Aorta (tissue), 5 donors: ENCODE data around the gene DLG1. TPM values are rescaled to one million over a fixed set of nuclear protein-coding genes. Genes with fewer than 3 reads are reported as not detected.

Experiments used
- ATAC-seq: fragments of 200-7000 bp; cut with Tn5 transposase; one replicate; pipeline ENCODE4 v1.9.1; 2022; ENCODE audit warnings: moderate library complexity; ENCODE audit not compliant: low FRiP score
- DNase-seq, 2 donors: peaks; one replicate each; pipeline ENCODE4 v3.0.0-alpha.2; 2020
- H3K27ac ChIP-seq, 2 donors: one replicate each; pipeline ENCODE4 v1.5.1; 2013; ENCODE audit warnings: low read length in 2 of 2, mild to moderate bottlenecking in 2 of 2, moderate library complexity in 2 of 2, control low read depth in 1 of 2, inconsistent platforms in 1 of 2, low read depth in 1 of 2
- H3K27me3 ChIP-seq, 2 donors: one replicate each; pipeline ENCODE4 v1.6.1; 2013; ENCODE audit warnings: control low read depth in 1 of 2, low read length in 1 of 2, mild to moderate bottlenecking in 1 of 2, moderate library complexity in 1 of 2; ENCODE audit not compliant: insufficient read depth in 2 of 2, control insufficient read depth in 1 of 2
- H3K36me3 ChIP-seq, 2 donors: one replicate each; pipeline ENCODE4 v1.6.1; 2013; ENCODE audit warnings: control low read depth in 1 of 2, low read length in 1 of 2, mild to moderate bottlenecking in 1 of 2; ENCODE audit not compliant: insufficient read depth in 2 of 2, control insufficient read depth in 1 of 2
- H3K4me1 ChIP-seq, 2 donors: one replicate each; pipeline ENCODE4 v1.6.1; 2013; ENCODE audit warnings: low read length in 2 of 2, control low read depth in 1 of 2, mild to moderate bottlenecking in 1 of 2, moderate library complexity in 1 of 2; ENCODE audit not compliant: insufficient read depth in 2 of 2, control insufficient read depth in 1 of 2
- H3K4me3 ChIP-seq, 2 donors: one replicate each; pipeline ENCODE4 v1.5.1; 2013; ENCODE audit warnings: low read length in 2 of 2, control low read depth in 1 of 2, mild to moderate bottlenecking in 1 of 2
- H3K9me3 ChIP-seq: one replicate; pipeline ENCODE4 v1.6.1; 2013; ENCODE audit warnings: mild to moderate bottlenecking, low read length; ENCODE audit not compliant: control insufficient read depth
- WGBS, 2 donors: extraction: QIAGEN DNeasy Blood & Tissue Kit; methylation state at CpG; one replicate each; pipeline ENCODE4 v1.1.7; 2013; 5-methylcytosine and 5-hydroxymethylcytosine counted together
- intact Hi-C, 2 donors: fragments of 100-400 bp; cut with DNase I; formaldehyde crosslinking; loops; one replicate each; pipeline versions ENCODE4 v1.14.2 to v1.15.0; 2022
- microRNA-seq, 2 donors: library from miRNA; unstranded; fragments of <30 nt; microRNA quantifications; one replicate each; pipeline ENCODE4 v1.2.0, GENCODE V29; 2020
- polyA plus RNA-seq, 2 donors: library from polyadenylated mRNA; stranded (reverse); fragments of 200-250 nt; gene quantifications; one replicate each; pipeline ENCODE4 v1.2.3, GENCODE V29; 2013
- total RNA-seq, 2 donors: library from RNA; stranded (reverse); fragmentation: NEBNext Ultra II Directional; extraction: Animal tissue kit (Norgen Biotek cat#: 25700); gene quantifications; one replicate each; pipeline ENCODE4 v1.2.1, GENCODE V29; 2021
- donor health status: healthy with polysubstance abuse.
- donor health status: Bipolar disorder and iron deficiency.
- donor health status: DM: no; HTN: no; CAD: no.
- donor health status: DM: no; HTN: no; CAD: no.
- donor health status: DM: yes; HTN: yes; CAD: no.

The DLG1 gene
- total and polyA plus RNA-seq, 4 donors: 21.2 to 100 (median 51.9) TPM

DNA sequence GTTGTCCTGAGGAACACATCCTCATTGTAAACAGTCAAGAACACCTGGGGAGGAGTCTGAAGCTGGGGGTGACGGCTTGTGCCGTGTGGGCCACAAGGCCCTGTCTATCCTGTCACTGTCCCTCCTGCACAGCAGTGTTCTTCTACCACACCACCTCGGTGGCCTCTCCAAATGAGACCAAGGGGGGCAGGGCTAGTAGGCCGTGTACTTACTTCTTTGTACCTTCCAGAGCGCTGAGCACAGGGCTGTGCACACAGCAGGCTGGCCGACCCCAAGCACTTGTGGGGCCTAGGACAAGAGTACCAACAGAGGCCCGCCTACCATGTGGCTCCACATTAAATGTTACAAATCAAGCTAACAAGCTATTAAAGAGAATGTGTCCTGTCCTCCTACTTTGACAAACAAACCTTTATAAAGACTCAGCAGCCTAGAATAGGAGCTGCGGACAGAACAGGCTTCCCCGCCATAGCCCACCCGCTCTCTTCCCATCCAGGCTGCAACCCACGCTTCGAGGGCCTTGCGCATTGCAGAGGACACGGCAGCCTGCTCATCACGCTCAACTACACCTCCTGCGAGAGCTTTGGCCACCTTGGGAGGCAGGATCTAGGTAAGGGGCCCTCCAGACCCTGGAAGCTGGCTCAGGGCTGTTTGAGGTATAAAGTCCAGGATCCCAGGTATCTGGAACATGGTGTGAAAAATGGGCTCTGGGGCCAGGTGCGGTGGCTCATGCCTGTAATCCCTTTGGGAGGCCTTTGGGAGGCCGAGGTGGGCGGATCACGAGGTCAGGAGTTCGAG lies 299.2 kb downstream of the DLG1 start:
- DNase-seq (peak; percentile 30 to 56), ATAC-seq (no peak)
- 88 to 90% methylated on average over 21 of the region's 21 CpGs for WGBS, 2 donors
- Histone ChIP-seq H3K4me1 (no peaks in the 10 kb centered on the region), H3K36me3 (no peaks in the 10 kb centered on the region), H3K9me3 (no peaks in the 10 kb centered on the region), H3K27me3 (no peaks in the 10 kb centered on the region), H3K27ac (no peak overlapping the region), H3K4me3 (no peak overlapping the region)
- intact Hi-C loops: no loop called here

GRCh38 chr3:196997311-196997710 lies 301.1 kb downstream of the DLG1 start:
- H3K4me1 ChIP-seq: no peaks in the 10 kb centered on the region
- ATAC-seq (no peak), DNase-seq (peak; percentile 25 to 70)
- intact Hi-C loops: no loop called here
- no peak overlapping the region for H3K27ac ChIP-seq
- no peak overlapping the region for H3K4me3 ChIP-seq
- 92 to 93% methylated on average over 15 of the region's 15 CpGs for WGBS, 2 donors
- no peaks in the 10 kb centered on the region for H3K27me3 ChIP-seq
- no peaks in the 10 kb centered on the region for H3K36me3 ChIP-seq
- no peaks in the 10 kb centered on the region for H3K9me3 ChIP-seq

GRCh38 chr3:196996454-196997265 lies 301.8 kb downstream of the DLG1 start:
- WGBS, 2 donors: 74 to 78% methylated on average over 17 of the region's 17 CpGs
- DNase-seq (peak in 1 of 2 donors; percentile 46), ATAC-seq (no peak)
- Histone ChIP-seq H3K4me3 (no peak overlapping the region), H3K9me3 (no peaks in the 10 kb centered on the region), H3K4me1 (no peaks in the 10 kb centered on the region), H3K27ac (no peak overlapping the region), H3K27me3 (no peaks in the 10 kb centered on the region), H3K36me3 (no peaks in the 10 kb centered on the region)
- intact Hi-C loops: no loop called here

- H3K9me3 ChIP-seq: no peaks in the 10 kb centered on the region
- H3K27ac ChIP-seq: no peak overlapping the region
- 86 to 87% methylated on average over 14 of the region's 14 CpGs for WGBS, 2 donors
- H3K36me3 ChIP-seq: no peaks in the 10 kb centered on the region
- DNase-seq (peak in 1 of 2 donors; percentile 31), ATAC-seq (no peak)
- no peak overlapping the region for H3K4me3 ChIP-seq
- no peaks in the 10 kb centered on the region for H3K27me3 ChIP-seq
- no peaks in the 10 kb centered on the region for H3K4me1 ChIP-seq
- intact Hi-C loops: no loop called here
These were observed 302.6 kb downstream of the DLG1 start for GRCh38 chr3:196995646-196996355.

DNA sequence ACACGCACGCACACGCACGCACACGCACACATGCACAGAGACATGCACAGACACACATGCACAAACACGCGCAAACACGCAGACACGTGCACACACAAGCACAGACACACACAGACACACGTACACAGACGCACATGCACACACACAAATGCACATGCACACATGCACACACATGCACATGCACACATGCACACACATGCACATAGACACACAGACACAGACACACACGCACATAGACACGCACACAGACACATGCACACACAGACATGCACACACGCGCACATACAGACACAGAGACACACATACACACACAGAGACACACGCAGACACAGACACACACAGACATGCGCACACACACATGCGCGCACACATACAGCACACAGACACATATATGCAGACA lies 303.4 kb downstream of the DLG1 start:
- no peaks in the 10 kb centered on the region for H3K27me3 ChIP-seq
- ATAC-seq (no peak), DNase-seq (peak in 1 of 2 donors; percentile 31)
- H3K4me1 ChIP-seq: no peaks in the 10 kb centered on the region
- H3K4me3 ChIP-seq: no peak overlapping the region
- no peaks in the 10 kb centered on the region for H3K9me3 ChIP-seq
- no peaks in the 10 kb centered on the region for H3K36me3 ChIP-seq
- no peak overlapping the region for H3K27ac ChIP-seq
- WGBS, 2 donors: 95% methylated on average over 19 of the region's 19 CpGs
- intact Hi-C loops: no loop called here

GRCh38 chr3:196994056-196994455 lies 304.4 kb downstream of the DLG1 start:
- peak in 1 of 2 donors; percentile 70 for DNase-seq
- no peak overlapping the region for H3K4me3 ChIP-seq
- H3K36me3 ChIP-seq: no peaks in the 10 kb centered on the region
- H3K27me3 ChIP-seq: no peaks in the 10 kb centered on the region
- no peak for ATAC-seq
- 63 to 72% methylated on average over 16 of the region's 16 CpGs for WGBS, 2 donors
- intact Hi-C loops: no loop called here
- no peaks in the 10 kb centered on the region for H3K4me1 ChIP-seq
- H3K27ac ChIP-seq: no peak overlapping the region
- H3K9me3 ChIP-seq: no peaks in the 10 kb centered on the region

Small RNA genes within 50 kb of the gene (microRNA-seq; reads per million reads assigned to microRNA genes)
- 0 reads per million in 2 donors for gene MIR4797
